Activated CD8-positive, alpha-beta memory T cell treated with anti-CD3 and anti-CD28 coated beads, Interleukin-2, amount 50 U/mL, for 4 hours (primary cell): ENCODE measurements around the gene DUXA.
"Not testable (repeated sequence)": the region's sequence is repeated elsewhere in the genome, so short reads cannot be mapped to it uniquely, and the experiment has no call there.

ENCODE experiments used
- DNase-seq: peaks from one replicate; pipeline ENCODE4 v3.0.0-alpha.2; 2020

Gene DUXA

GRCh38 chr19:57167385-57167784 is at the start of gene DUXA:
Gene DUXA, minus strand, starts transcription at chr19:57167485. Its CDS starts 42 bp downstream, at chr19:57167443.
- DNase-seq, result no peak

- DNase-seq, result no peak
Measured at GRCh38 chr19:57212109-57212508, 44.8 kb upstream of the DUXA start.

- no peak for DNase-seq
Measured at GRCh38 chr19:57210381-57210780, 43.1 kb upstream of the DUXA start.

- no peak for DNase-seq
Measured at GRCh38 chr19:57202160-57202559, 34.9 kb upstream of the DUXA start.

- DNase-seq, result not testable (repeated sequence)
Measured at GRCh38 chr19:57197874-57198273, 30.6 kb upstream of the DUXA start.

- DNase-seq, result no peak
Measured at GRCh38 chr19:57192993-57193392, 25.7 kb upstream of the DUXA start.

- DNase-seq, result no peak
Measured at GRCh38 chr19:57192077-57192420, 24.8 kb upstream of the DUXA start.

- peak; percentile 92 for DNase-seq
Measured at GRCh38 chr19:57191141-57192076, 24.1 kb upstream of the DUXA start, which contains the start of gene ZNF264. Gene ZNF264, plus strand, starts transcription at chr19:57191500. Its CDS starts 414 bp downstream, at chr19:57191914.

GRCh38 chr19:57190301-57190700 is 23.0 kb upstream of the DUXA start:
- DNase-seq, result no peak

GRCh38 chr19:57171551-57172081 is 4.3 kb upstream of the DUXA start:
- DNase-seq, result peak; percentile 18

- no peak for DNase-seq
Measured at GRCh38 chr19:57165846-57166245, 1.4 kb downstream of the DUXA start.

- DNase-seq, result no peak
Measured at GRCh38 chr19:57161985-57162539, 5.2 kb downstream of the DUXA start.

GRCh38 chr19:57152921-57153320 is 14.4 kb downstream of the DUXA start:
- DNase-seq, result no peak

GRCh38 chr19:57141699-57142098 is 25.6 kb downstream of the DUXA start:
- no peak for DNase-seq

GRCh38 chr19:57135797-57136196 is 31.5 kb downstream of the DUXA start:
- DNase-seq, result no peak

- not testable (repeated sequence) for DNase-seq
Measured at GRCh38 chr19:57127403-57127802, 39.9 kb downstream of the DUXA start.

GRCh38 chr19:57123882-57124281 is 43.4 kb downstream of the DUXA start:
- no peak for DNase-seq

GRCh38 chr19:57118848-57119247 is 48.4 kb downstream of the DUXA start:
- no peak for DNase-seq

- not testable (repeated sequence) for DNase-seq
Measured at GRCh38 chr19:57113501-57113900, 53.8 kb downstream of the DUXA start.

- no peak for DNase-seq
Measured at GRCh38 chr19:57111329-57111644, 56.0 kb downstream of the DUXA start.

- DNase-seq, result no peak
Measured at GRCh38 chr19:57110592-57111328, 56.5 kb downstream of the DUXA start.

- DNase-seq, result no peak
Measured at GRCh38 chr19:57106722-57107235, 60.5 kb downstream of the DUXA start.
